Endothelial cell (in vitro differentiated cells): ENCODE measurements around the gene KRT80. TPM values are rescaled to one million over a fixed set of nuclear protein-coding genes. Genes with fewer than 3 reads are reported as not detected.

Experiments
- DNase-seq: peaks from one replicate; pipeline ENCODE4 v3.0.0; 2021; ENCODE audit warnings: low spot score
- H3K27ac Mint-ChIP-seq: one replicate; pipeline ENCODE4 v1.8.0; 2021; ENCODE audit warnings: mixed read lengths, inconsistent platforms; ENCODE audit not compliant: unreplicated experiment
- H3K27me3 Mint-ChIP-seq: one replicate; pipeline ENCODE4 v1.8.0; 2021; ENCODE audit warnings: mild to moderate bottlenecking, moderate library complexity, mixed read lengths, inconsistent platforms; ENCODE audit not compliant: unreplicated experiment
- H3K36me3 Mint-ChIP-seq: one replicate; pipeline ENCODE4 v1.8.0; 2021; ENCODE audit warnings: mild to moderate bottlenecking, low read depth, mixed read lengths, inconsistent platforms; ENCODE audit not compliant: unreplicated experiment
- H3K4me1 Mint-ChIP-seq: one replicate; pipeline ENCODE4 v1.8.0; 2021; ENCODE audit warnings: mild to moderate bottlenecking, mixed read lengths, inconsistent platforms; ENCODE audit not compliant: unreplicated experiment
- H3K4me3 Mint-ChIP-seq: one replicate; pipeline ENCODE4 v1.8.0; 2021; ENCODE audit warnings: mild to moderate bottlenecking, mixed read lengths, inconsistent platforms; ENCODE audit not compliant: unreplicated experiment
- H3K9me3 Mint-ChIP-seq: one replicate; pipeline ENCODE4 v1.8.0; 2021; ENCODE audit warnings: mixed read lengths, inconsistent platforms; ENCODE audit not compliant: unreplicated experiment
- CTCF ChIP-seq: fragments of 200-600 bp; sonication (generic); IDR thresholded peaks from one replicate; pipeline ENCODE4 v1.5.0; 2021; ENCODE audit warnings: antibody characterized with exemption; ENCODE audit not compliant: unreplicated experiment
- total RNA-seq: library from RNA; stranded (reverse); fragmentation: NEBNext Ultra II Directional; extraction: Animal tissue kit (Norgen Biotek cat#: 25700); gene quantifications from one replicate; pipeline ENCODE4 v1.2.1, GENCODE V29; 2021; ENCODE audit not compliant: unreplicated experiment

The KRT80 gene
- total RNA-seq, 1 donor from 2014 or later, result 1.5 TPM

GRCh38 chr12:52155048-52155868, 36.6 kb downstream of the KRT80 start:
- peaks cover 13% of the 10 kb centered on the region for H3K4me1 Mint-ChIP-seq
- H3K36me3 Mint-ChIP-seq, result peaks cover 3% of the 10 kb centered on the region
- no peaks in the 10 kb centered on the region for H3K9me3 Mint-ChIP-seq
- no peak for DNase-seq
- no peak overlapping the region for H3K27ac Mint-ChIP-seq
- H3K4me3 Mint-ChIP-seq, result no peak overlapping the region
- no peak for TF ChIP-seq CTCF
- peaks cover 4% of the 10 kb centered on the region for H3K27me3 Mint-ChIP-seq

- no peaks in the 10 kb centered on the region for H3K27me3 Mint-ChIP-seq
- TF ChIP-seq CTCF, result no peak
- no peak for DNase-seq
- H3K9me3 Mint-ChIP-seq, result no peaks in the 10 kb centered on the region
- H3K36me3 Mint-ChIP-seq, result no peaks in the 10 kb centered on the region
- no peak overlapping the region for H3K4me3 Mint-ChIP-seq
- H3K4me1 Mint-ChIP-seq, result peaks cover 20% of the 10 kb centered on the region
- H3K27ac Mint-ChIP-seq, result no peak overlapping the region
Observed at GRCh38 chr12:52152905-52153317, 38.9 kb downstream of the KRT80 start.

GRCh38 chr12:52151837-52152783, 39.7 kb downstream of the KRT80 start:
- Mint-ChIP-seq H3K27ac (peak overlapping the region; percentile 21), H3K4me1 (peaks cover 20% of the 10 kb centered on the region), H3K4me3 (no peak overlapping the region), H3K36me3 (no peaks in the 10 kb centered on the region), H3K9me3 (no peaks in the 10 kb centered on the region), H3K27me3 (no peaks in the 10 kb centered on the region)
- DNase-seq, result peak; percentile 80
- peak; percentile 98 for TF ChIP-seq CTCF

GRCh38 chr12:52151153-52151836, 40.5 kb downstream of the KRT80 start:
- TF ChIP-seq CTCF, result no peak
- H3K36me3 Mint-ChIP-seq, result no peaks in the 10 kb centered on the region
- H3K27ac Mint-ChIP-seq, result peak overlapping the region; percentile 21
- H3K4me3 Mint-ChIP-seq, result no peak overlapping the region
- H3K27me3 Mint-ChIP-seq, result no peaks in the 10 kb centered on the region
- peaks cover 20% of the 10 kb centered on the region for H3K4me1 Mint-ChIP-seq
- DNase-seq, result no peak
- no peaks in the 10 kb centered on the region for H3K9me3 Mint-ChIP-seq
